GM21526 (cell line): Measurements from ENCODE around the gene CEP78.
A peak's percentile ranks its signal among the peaks of the same experiment; 100 is the strongest.

Source experiments
- ATAC-seq: cut with Tn5 transposase; IDR thresholded peaks from one replicate; pipeline ENCODE4 v1.9.1; 2021; ENCODE audit warnings: moderate library complexity; ENCODE audit not compliant: unreplicated experiment, low FRiP score

CEP78 gene

GRCh38 chr9:78234810-78235209 lies 1.1 kb upstream of the CEP78 start:
- no peak for ATAC-seq

DNA sequence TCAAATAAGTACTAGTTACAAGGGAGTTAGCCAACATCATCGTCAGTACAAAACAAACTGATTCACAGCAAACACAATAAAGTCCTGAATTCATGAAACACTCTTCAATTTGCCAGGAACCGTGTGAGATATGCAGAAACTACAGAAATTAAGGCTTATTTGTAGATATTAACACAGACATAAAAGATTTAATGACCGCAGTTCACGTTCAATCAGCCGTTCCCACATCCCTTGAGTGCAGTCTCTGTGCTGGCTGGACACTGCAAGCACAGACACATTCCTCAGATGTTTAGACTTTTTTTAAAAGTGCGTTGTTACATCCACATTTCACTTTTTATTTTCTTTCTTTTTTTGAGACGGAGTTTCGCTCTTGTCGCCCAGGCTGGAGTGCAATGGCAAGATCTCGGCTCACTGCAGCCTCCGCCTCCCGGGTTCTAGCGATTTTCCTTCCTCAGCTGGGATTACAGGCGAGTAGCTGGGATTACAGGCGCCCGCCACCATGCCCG lies 566 bp upstream of the CEP78 start:
- no peak for ATAC-seq

- peak; percentile 14 for ATAC-seq
These were observed 656 bp downstream of the CEP78 start for GRCh38 chr9:78236551-78236910.

DNA sequence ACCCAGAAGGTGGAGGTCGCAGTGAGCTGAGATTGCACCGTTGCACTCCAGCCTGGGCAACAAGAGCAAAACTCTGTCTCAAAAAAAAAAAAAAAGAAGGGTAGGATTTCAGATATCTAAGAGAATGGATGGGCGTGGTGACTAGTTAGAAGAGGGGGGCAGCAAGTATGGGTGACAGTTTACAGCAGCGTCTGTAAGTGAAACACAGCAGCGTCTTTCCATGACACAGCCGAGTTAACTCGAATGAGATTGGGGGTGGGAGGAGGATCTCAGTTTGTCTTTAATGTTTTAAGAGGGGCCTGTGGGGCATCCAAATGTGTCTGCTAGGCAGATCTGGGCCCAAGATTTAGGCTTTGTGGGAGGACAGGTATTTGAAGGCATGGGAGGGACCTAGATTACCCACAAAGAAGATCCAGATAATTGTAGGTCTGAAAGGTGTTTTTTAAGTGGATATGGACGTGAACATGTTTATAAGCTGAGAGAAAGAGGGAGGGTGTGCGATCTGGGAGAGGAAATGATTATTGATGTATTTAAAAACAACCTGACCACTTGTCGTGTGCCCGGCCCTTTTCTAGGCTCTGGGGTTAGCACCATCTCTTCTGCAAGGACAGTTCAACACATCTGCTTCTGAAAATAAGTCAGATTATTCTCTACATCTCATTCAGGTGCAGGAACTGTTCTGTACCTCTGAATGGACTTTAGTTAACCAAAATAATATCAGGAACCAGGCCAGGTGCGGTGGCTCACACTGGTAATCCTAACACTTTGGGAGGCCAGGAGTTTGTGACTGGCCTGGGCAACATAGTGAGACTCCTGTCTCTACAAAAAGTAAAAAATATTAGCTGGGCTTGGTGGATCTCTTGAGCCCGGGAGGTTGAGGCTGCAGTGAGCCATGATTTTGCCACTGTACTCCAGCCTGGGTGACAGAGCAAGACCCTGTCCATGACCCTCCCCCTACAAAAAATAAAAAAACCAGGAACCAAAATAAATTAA lies 2.5 kb downstream of the CEP78 start:
- no peak for ATAC-seq

GRCh38 chr9:78239506-78239905 lies 3.6 kb downstream of the CEP78 start:
- ATAC-seq = no peak

DNA sequence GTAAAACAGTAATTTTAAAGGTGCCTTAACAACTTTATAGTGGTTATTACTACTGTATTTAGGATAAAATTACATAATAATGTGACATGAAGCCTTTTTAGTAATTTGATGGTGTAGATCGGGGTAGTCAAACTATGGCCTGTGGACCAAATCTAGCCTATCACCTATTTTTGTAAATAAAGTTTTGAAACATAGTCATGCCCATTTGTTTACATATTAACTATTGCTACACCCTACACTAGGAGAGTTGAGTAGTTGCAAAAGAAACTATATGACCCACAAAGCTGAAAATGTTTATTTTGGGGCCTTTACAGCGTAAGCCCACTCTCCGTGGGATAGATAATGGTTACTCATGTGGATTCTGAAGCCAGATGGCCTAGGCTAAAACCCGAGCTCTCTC lies 6.2 kb downstream of the CEP78 start:
- no peak for ATAC-seq

DNA sequence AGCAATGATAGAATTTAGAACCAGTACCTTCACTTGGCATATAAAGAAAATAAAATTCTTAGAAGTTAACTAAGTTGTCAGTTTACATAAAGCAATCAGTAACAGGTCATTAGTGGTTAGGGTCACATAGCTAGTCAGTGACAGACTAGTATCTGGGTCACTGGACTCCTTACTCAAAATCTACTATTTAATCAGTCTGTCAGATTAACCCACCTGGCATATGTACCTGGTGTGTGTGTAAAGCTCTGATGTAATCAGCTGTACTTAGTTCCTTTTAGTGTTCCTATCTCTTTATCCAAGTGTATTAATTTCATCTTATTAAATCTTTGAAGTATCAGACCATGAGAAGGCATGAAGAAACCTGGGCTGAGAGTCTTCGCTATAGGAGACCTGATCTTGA lies 7.3 kb downstream of the CEP78 start:
- no peak for ATAC-seq

DNA sequence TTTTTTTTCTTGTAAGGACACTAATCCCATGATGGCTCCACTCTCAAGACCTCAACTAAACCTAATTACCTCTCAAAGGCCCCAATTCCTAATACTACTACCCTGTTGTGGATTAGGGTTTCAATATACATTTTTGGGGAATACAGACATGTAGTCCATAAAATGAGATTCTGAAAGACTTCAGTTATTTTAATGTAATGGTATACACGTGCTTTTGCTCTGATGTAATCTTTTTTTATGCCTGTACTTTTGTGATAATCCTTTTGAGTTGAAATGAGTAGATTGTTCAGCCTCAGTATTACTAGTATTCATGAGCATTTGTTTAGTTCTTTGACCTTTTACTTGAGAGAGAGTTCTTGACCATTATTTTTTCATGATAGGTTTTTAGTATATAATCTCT lies 9.5 kb downstream of the CEP78 start:
- no peak for ATAC-seq

GRCh38 chr9:78248635-78249034 lies 12.8 kb downstream of the CEP78 start:
- ATAC-seq = no peak

- ATAC-seq = no peak
These were observed 13.7 kb downstream of the CEP78 start for GRCh38 chr9:78249542-78249941.

- no peak for ATAC-seq
These were observed 16.7 kb downstream of the CEP78 start for GRCh38 chr9:78252616-78253015.

GRCh38 chr9:78253285-78253684 lies 17.4 kb downstream of the CEP78 start:
- ATAC-seq = no peak

GRCh38 chr9:78261403-78262001 lies 25.6 kb downstream of the CEP78 start:
- ATAC-seq = no peak

DNA sequence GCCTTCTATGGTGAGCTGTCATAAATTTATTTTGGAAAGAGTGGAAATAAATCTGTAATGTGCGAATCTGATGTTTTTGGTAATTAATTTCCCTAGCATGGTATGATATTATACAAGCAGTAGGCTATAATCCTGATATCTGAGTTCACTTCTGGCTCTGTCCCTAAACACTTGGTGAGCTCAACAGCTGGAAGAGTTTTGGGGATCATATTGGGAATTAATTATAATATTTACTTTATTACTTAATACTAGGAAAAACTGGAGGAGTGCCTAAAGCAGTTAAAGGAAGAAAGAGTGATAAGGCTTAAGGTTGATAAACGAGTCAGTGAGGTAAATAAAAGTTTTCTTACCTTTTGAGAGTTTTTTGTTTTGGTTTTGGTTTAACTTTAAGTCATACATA lies 26.8 kb downstream of the CEP78 start:
- no peak for ATAC-seq

DNA sequence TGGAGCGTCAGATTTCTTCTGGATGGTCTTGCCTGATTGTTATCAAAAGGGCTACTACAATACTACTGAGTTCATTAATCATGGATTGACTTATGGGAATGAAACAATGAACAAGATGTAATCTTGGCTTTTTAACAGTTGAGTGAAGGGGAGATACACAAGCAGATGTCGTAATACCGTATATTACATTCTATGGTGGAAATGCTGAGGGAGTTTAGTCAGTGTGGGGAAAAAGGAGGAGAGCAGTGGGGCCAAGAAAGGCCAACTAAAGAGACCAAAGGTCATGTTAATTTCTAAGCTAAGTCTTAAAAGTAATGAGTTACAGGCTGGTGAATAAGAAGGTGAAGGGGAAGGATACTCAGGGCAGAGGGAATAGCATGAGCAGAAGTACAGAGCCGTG lies 32.0 kb downstream of the CEP78 start:
- no peak for ATAC-seq

DNA sequence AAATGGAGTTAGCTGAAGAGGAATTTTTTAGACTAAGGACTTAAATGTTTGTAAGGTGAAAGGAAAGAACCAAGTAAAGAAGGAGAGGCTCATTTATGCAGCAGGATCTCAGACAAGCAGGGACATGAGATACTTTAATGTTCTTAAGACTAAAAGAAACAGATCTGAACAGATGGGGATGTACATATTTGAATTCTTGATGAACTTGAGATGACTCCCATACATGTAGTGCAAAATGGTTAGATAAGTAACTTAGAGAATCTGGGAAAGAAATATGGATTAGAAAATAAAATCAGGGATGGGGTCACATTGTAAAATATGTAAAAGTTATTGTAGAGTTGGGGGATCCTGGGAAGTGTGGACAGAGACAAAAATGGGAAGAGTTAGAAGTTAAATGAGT lies 33.9 kb downstream of the CEP78 start:
- no peak for ATAC-seq

DNA sequence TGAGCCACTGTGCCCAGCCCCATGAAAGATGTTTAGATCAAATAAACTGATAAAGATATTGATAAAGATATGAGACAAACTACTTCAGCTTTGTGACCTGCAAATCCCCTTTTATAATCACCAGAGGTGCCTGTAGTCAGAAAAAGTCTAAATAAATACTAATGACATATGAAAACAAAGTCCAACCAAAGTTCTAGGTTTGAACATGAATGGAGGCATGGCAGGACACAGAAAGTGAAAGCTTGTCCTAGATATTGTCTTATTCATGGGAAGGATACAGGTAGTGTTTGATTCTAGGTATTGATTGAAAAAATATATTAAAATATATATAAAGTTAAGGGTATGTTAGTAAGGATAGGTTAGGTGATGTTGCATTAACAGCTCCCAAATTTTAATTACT lies 36.4 kb downstream of the CEP78 start:
- ATAC-seq = no peak

DNA sequence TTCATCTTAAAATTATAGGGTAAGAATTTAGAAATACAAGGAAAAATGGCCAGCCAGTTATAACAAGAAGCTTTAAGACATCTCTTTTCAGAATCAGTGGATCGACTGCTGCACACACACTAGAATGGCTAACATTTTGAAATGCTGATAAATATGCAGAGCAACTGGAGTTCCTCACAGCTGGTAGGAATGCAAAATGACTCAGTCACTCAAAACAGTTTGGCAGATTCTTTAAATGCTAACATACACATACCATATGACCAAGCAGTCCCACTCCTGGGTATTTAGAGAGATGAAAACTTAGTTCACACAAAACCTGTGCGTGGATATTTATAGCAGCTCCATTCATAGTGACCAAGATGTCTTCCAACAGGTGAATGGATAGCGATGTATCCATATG lies 37.9 kb downstream of the CEP78 start:
- ATAC-seq = no peak

- ATAC-seq = no peak
These were observed 42.4 kb downstream of the CEP78 start for GRCh38 chr9:78278177-78278777.

DNA sequence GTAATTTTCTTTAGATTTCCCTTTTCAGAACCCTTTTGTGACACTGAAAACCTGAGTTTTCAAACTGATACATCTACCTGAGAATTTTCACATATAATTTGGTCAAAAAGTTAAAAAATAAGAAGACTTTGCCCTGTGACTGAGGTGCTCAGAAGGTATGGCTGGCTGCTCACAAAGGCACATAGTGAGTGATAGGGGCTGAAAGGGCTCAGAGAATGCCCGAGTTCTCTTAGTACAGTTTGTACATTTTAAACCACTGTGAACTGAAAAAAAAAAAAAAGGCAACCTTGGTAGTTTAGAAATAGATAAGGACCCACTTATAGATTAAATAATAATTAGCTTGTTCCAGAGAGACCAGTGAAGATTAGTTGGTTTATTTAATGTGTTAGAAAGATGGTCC lies 42.9 kb downstream of the CEP78 start:
- ATAC-seq = no peak

- no peak for ATAC-seq
These were observed 45.2 kb downstream of the CEP78 start for GRCh38 chr9:78280982-78281668.
